SJSA1 (cell line): ENCODE measurements around the gene THOC1. TPM values are rescaled to one million over a fixed set of nuclear protein-coding genes. Genes with fewer than 3 reads are reported as not detected.

Experiments
- DNase-seq, 2 experiments: peaks; one replicate each; pipeline ENCODE4 v3.0.0-alpha.2; 2015 to 2020; ENCODE audit warnings: low spot score in 2 of 2, low read depth in 1 of 2
- H3K27ac ChIP-seq: fragments of 250-450 bp; sonication (Bioruptor Pico); 2 replicates; pipeline ENCODE4 v1.5.1; 2020; ENCODE audit warnings: mild to moderate bottlenecking, moderate library complexity
- H3K27me3 ChIP-seq: fragments of 250-450 bp; sonication (Bioruptor Pico); replicated peaks from 2 replicates; pipeline ENCODE4 v1.5.1; 2020; ENCODE audit warnings: mild to moderate bottlenecking, moderate library complexity
- H3K36me3 ChIP-seq: fragments of 250-450 bp; sonication (Bioruptor Pico); 2 replicates; pipeline ENCODE4 v1.5.1; 2020; ENCODE audit warnings: mild to moderate bottlenecking
- H3K4me1 ChIP-seq: fragments of 250-450 bp; sonication (Bioruptor Pico); replicated peaks from 2 replicates; pipeline ENCODE4 v1.6.1; 2021; ENCODE audit warnings: mild to moderate bottlenecking
- H3K4me3 ChIP-seq: fragments of 250-450 bp; sonication (Bioruptor Pico); 2 replicates; pipeline ENCODE4 v1.5.1; 2020; ENCODE audit warnings: mild to moderate bottlenecking
- H3K9me3 ChIP-seq: fragments of 250-450 bp; sonication (Bioruptor Pico); replicated peaks from 2 replicates; pipeline ENCODE4 v1.5.1; 2020; ENCODE audit warnings: mild to moderate bottlenecking
- total RNA-seq: library from RNA; depleted of rRNA; stranded (reverse); fragments of >200 nt; shearing (Covaris generic); gene quantifications from 2 replicates; pipeline ENCODE4 v1.2.3, GENCODE V29; 2014; rRNA removed

Gene THOC1
- total RNA-seq, 1 experiment from 2014 or later = 42.2 TPM

DNA sequence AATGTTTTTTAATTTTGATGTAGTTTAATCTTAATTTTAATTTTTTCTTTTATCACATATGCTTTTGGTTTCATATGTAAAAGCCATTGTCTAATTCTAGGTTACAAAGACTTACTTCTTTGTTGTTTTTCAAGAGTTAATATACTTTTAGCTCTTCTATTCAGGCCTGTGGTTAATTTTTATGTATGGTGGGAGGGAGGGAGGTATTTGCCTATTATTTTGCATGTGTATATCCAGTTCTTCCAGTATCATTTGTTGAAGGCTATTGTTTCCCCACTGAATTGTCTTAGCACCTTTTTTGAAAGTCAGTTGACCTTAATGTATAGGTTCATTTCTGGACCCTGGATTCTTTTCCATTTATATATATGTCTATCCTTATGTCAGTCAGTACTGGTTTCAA is 86.1 kb downstream of the THOC1 start:
- H3K4me1 ChIP-seq = no peaks in the 10 kb centered on the region
- H3K4me3 ChIP-seq = no peak overlapping the region
- no peaks in the 10 kb centered on the region for H3K27me3 ChIP-seq
- no peak overlapping the region for H3K27ac ChIP-seq
- no peak for DNase-seq
- no peaks in the 10 kb centered on the region for H3K9me3 ChIP-seq
- H3K36me3 ChIP-seq = peaks cover 60% of the 10 kb centered on the region

DNA sequence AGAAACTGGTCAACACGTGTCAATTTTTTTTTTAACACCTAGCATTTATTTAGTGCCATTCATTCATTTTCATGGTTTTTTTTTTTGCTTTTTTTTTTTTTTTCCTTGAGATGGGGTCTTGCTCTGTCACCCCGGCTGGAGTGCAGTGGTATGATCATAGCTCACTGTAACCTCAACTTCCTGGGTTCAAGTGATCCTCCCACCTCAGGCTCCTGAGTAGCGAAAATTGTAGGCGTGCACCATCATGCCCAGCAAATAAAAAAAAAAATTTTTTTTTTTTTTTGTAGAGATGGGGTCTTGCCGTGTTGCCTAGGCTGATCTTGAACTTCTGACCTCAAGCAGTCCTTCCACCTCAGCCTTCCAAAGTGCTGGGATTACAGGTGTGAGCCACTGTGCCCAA is 88.3 kb downstream of the THOC1 start:
- Histone ChIP-seq H3K9me3 (no peaks in the 10 kb centered on the region), H3K27ac (no peak overlapping the region), H3K36me3 (peaks cover 48% of the 10 kb centered on the region), H3K27me3 (no peaks in the 10 kb centered on the region), H3K4me3 (no peak overlapping the region), H3K4me1 (no peaks in the 10 kb centered on the region)
- no peak for DNase-seq

DNA sequence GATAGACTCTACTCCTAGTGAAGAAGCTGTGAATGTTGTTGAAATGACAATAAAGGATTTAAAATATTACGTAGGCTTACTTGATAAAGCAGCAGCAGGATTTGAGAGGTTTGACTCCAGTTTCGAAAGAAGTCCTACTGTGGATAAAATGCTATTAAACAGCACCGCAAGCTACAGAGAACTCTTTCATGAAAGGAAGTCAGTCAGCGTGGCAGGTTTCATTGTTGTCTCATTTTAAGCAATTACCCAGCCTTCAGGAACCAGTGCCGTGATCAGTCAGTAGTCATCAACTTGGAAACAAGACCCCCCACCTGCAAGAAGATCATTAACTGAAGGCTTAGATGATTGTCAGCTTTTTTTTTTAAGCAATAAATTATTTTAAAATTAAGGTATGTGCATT is 95.5 kb downstream of the THOC1 start:
- DNase-seq = no peak
- H3K27me3 ChIP-seq = no peaks in the 10 kb centered on the region
- H3K4me1 ChIP-seq = no peaks in the 10 kb centered on the region
- H3K4me3 ChIP-seq = no peak overlapping the region
- peaks cover 40% of the 10 kb centered on the region for H3K36me3 ChIP-seq
- H3K27ac ChIP-seq = no peak overlapping the region
- no peaks in the 10 kb centered on the region for H3K9me3 ChIP-seq

Other genes starting within 250 kb of the THOC1 start
- gene TUBB8B, start 218.4 kb downstream of the THOC1 start, total RNA-seq = 1.1 and 3.9 TPM in 2 replicates
- 27.3 and 38.9 TPM in 2 replicates for gene USP14, start 109.5 kb downstream of the THOC1 start, total RNA-seq
- 58.8 and 111 TPM in 2 replicates for gene COLEC12, start 232.7 kb upstream of the THOC1 start, total RNA-seq